ENCODE measurements around the gene SIAE.

The SIAE gene

GRCh38 chr11:124657904-124658303, 15.6 kb downstream of the SIAE start:
- TF ChIP-seq CTCF (IDR thresholded peaks at IDR 0.05; ENCODE audit: borderline replicate concordance, insufficient read depth, low read depth, low read length), result no peak

GRCh38 chr11:124656774-124657630, 16.5 kb downstream of the SIAE start:
- TF ChIP-seq CTCF (IDR thresholded peaks at IDR 0.05; ENCODE audit: borderline replicate concordance, insufficient read depth, low read depth, low read length), result no peak
- no peak overlapping the region for H3K4me3 ChIP-seq (ENCODE audit: low read depth, low read length)

More at GRCh38 chr11:124657904-124658303, 15.6 kb downstream of the SIAE start:
- no peak overlapping the region for H3K4me3 ChIP-seq (ENCODE audit: low read depth, low read length)

GRCh38 chr11:124648610-124649009, 24.9 kb downstream of the SIAE start:
- TF ChIP-seq CTCF (IDR thresholded peaks at IDR 0.05; ENCODE audit: borderline replicate concordance, insufficient read depth, low read depth, low read length), result no peak
- H3K4me3 ChIP-seq (ENCODE audit: low read depth, low read length), result no peak overlapping the region

- no peak for TF ChIP-seq CTCF (IDR thresholded peaks at IDR 0.05; ENCODE audit: borderline replicate concordance, insufficient read depth, low read depth, low read length)
- no peak overlapping the region for H3K4me3 ChIP-seq (ENCODE audit: low read depth, low read length)
Observed at GRCh38 chr11:124646148-124646547, 27.4 kb downstream of the SIAE start.

- TF ChIP-seq CTCF (IDR thresholded peaks at IDR 0.05; ENCODE audit: borderline replicate concordance, insufficient read depth, low read depth, low read length), result peak; percentile 70
- no peak overlapping the region for H3K4me3 ChIP-seq (ENCODE audit: low read depth, low read length)
Observed at GRCh38 chr11:124644426-124645280, 28.9 kb downstream of the SIAE start.

GRCh38 chr11:124643605-124644425, 29.7 kb downstream of the SIAE start:
- TF ChIP-seq CTCF (IDR thresholded peaks at IDR 0.05; ENCODE audit: borderline replicate concordance, insufficient read depth, low read depth, low read length), result no peak
- H3K4me3 ChIP-seq (ENCODE audit: low read depth, low read length), result no peak overlapping the region
